Stimulated activated naive B cell treated with anti-CD40 and anti-IgM and Interleukin-4, amounts not matched to agents 10 μg/mL and 1 μg/mL and 100 μg/mL, for 72 hours (primary cell): Measurements from ENCODE around the gene OR8H1.

Experiments used
- ATAC-seq, 2 donors: fragments of 150-1000 bp; cut with Tn5 transposase; replicated peaks; 2 replicates each; pipeline ENCODE4 v1.10.0; 2021; ENCODE audit warnings: moderate library complexity in 1 of 2
- DNase-seq: peaks from one replicate; pipeline ENCODE4 v3.0.0; 2021
- H3K27ac Mint-ChIP-seq: one replicate; pipeline ENCODE4 v1.8.0; 2022; ENCODE audit warnings: mild to moderate bottlenecking, mixed read lengths
- H3K27me3 Mint-ChIP-seq, 2 donors: one replicate each; pipeline ENCODE4 v1.8.0; 2022; ENCODE audit warnings: mixed read lengths in 2 of 2
- H3K36me3 Mint-ChIP-seq, 2 donors: one replicate each; pipeline ENCODE4 v1.8.0; 2022; ENCODE audit warnings: mixed read lengths in 2 of 2, mild to moderate bottlenecking in 1 of 2
- H3K4me1 Mint-ChIP-seq, 2 donors: one replicate each; pipeline ENCODE4 v1.8.0; 2022; ENCODE audit warnings: mixed read lengths in 2 of 2, mild to moderate bottlenecking in 1 of 2
- H3K4me3 Mint-ChIP-seq, 2 donors: one replicate each; pipeline ENCODE4 v1.8.0; 2022; ENCODE audit warnings: mild to moderate bottlenecking in 2 of 2, mixed read lengths in 2 of 2, moderate library complexity in 1 of 2
- H3K9me3 Mint-ChIP-seq, 2 donors: one replicate each; pipeline ENCODE4 v1.8.0; 2022; ENCODE audit warnings: mixed read lengths in 2 of 2, mild to moderate bottlenecking in 1 of 2

OR8H1 gene

GRCh38 chr11:56292154-56292553 lies at the start of gene OR8H1:
OR8H1 (minus strand) TSS chr11:56292254; CDS start chr11:56291062, 1,192 bp downstream.
- Mint-ChIP-seq H3K9me3 (peaks cover 7 to 9% of the 10 kb centered on the region in 2 donors), H3K27me3 (no peaks in the 10 kb centered on the region), H3K36me3 (no peaks in the 10 kb centered on the region), H3K4me3 (no peak within 1 kb of the TSS), H3K4me1 (no peaks in the 10 kb centered on the region), H3K27ac (no peak within 1 kb of the TSS)
- no peak for DNase-seq
- no peak for ATAC-seq

- no peaks in the 10 kb centered on the region for H3K4me1 Mint-ChIP-seq
- no peak overlapping the region for H3K27ac Mint-ChIP-seq
Measured at GRCh38 chr11:56340289-56340688, 48.2 kb upstream of the OR8H1 start.

GRCh38 chr11:56333156-56333555 lies 41.1 kb upstream of the OR8H1 start:
- Mint-ChIP-seq H3K27ac (no peak overlapping the region), H3K27me3 (no peaks in the 10 kb centered on the region), H3K9me3 (peaks cover 0 to 3% of the 10 kb centered on the region in 2 donors), H3K4me3 (no peak overlapping the region), H3K4me1 (no peaks in the 10 kb centered on the region), H3K36me3 (no peaks in the 10 kb centered on the region)
- DNase-seq = no peak
- no peak for ATAC-seq

More at GRCh38 chr11:56340289-56340688, 48.2 kb upstream of the OR8H1 start:
- Mint-ChIP-seq H3K9me3 (peaks cover 4 to 10% of the 10 kb centered on the region in 2 donors), H3K4me3 (no peak overlapping the region), H3K36me3 (no peaks in the 10 kb centered on the region), H3K27me3 (no peaks in the 10 kb centered on the region)
- DNase-seq (no peak), ATAC-seq (no peak)

- no peak for DNase-seq
- Mint-ChIP-seq H3K9me3 (peaks cover 0 to 6% of the 10 kb centered on the region in 2 donors), H3K4me1 (no peaks in the 10 kb centered on the region), H3K4me3 (no peak overlapping the region), H3K36me3 (no peaks in the 10 kb centered on the region), H3K27me3 (no peaks in the 10 kb centered on the region), H3K27ac (no peak overlapping the region)
- no peak for ATAC-seq
Measured at GRCh38 chr11:56331861-56332491, 39.9 kb upstream of the OR8H1 start.

GRCh38 chr11:56314844-56315243 lies 22.8 kb upstream of the OR8H1 start, which contains the start of gene OR8K3:
OR8K3 (plus strand) TSS chr11:56315144; CDS start chr11:56318307, 3,163 bp downstream.
- ATAC-seq (no peak), DNase-seq (no peak)
- no peaks in the 10 kb centered on the region for H3K36me3 Mint-ChIP-seq
- no peak within 1 kb of the TSS for H3K4me3 Mint-ChIP-seq
- no peak within 1 kb of the TSS for H3K27ac Mint-ChIP-seq
- no peaks in the 10 kb centered on the region for H3K4me1 Mint-ChIP-seq
- peaks cover 4 to 5% of the 10 kb centered on the region in 2 donors for H3K9me3 Mint-ChIP-seq
- H3K27me3 Mint-ChIP-seq = no peaks in the 10 kb centered on the region

GRCh38 chr11:56307836-56308235 lies 15.8 kb upstream of the OR8H1 start:
- DNase-seq (no peak), ATAC-seq (no peak)
- Mint-ChIP-seq H3K4me1 (no peaks in the 10 kb centered on the region), H3K36me3 (no peaks in the 10 kb centered on the region), H3K4me3 (no peak overlapping the region), H3K27me3 (no peaks in the 10 kb centered on the region), H3K27ac (no peak overlapping the region), H3K9me3 (peaks cover 13 to 19% of the 10 kb centered on the region in 2 donors)

- ATAC-seq (no peak), DNase-seq (no peak)
- Mint-ChIP-seq H3K27me3 (no peaks in the 10 kb centered on the region), H3K36me3 (no peaks in the 10 kb centered on the region), H3K27ac (no peak overlapping the region), H3K9me3 (peaks cover 4 to 5% of the 10 kb centered on the region in 2 donors), H3K4me1 (no peaks in the 10 kb centered on the region), H3K4me3 (no peak overlapping the region)
Measured at GRCh38 chr11:56296898-56297297, 4.8 kb upstream of the OR8H1 start.

GRCh38 chr11:56273854-56274253 lies 18.2 kb downstream of the OR8H1 start, which contains the start of gene OR5T1:
OR5T1 (plus strand) TSS chr11:56274154; CDS start chr11:56275639, 1,485 bp downstream.
- Mint-ChIP-seq H3K27me3 (no peaks in the 10 kb centered on the region), H3K9me3 (peaks cover 11 to 15% of the 10 kb centered on the region in 2 donors), H3K4me1 (no peaks in the 10 kb centered on the region), H3K27ac (no peak within 1 kb of the TSS), H3K4me3 (no peak within 1 kb of the TSS), H3K36me3 (no peaks in the 10 kb centered on the region)
- DNase-seq (no peak), ATAC-seq (no peak)

GRCh38 chr11:56271092-56271491 lies 21.0 kb downstream of the OR8H1 start:
- no peaks in the 10 kb centered on the region for H3K4me1 Mint-ChIP-seq
- no peaks in the 10 kb centered on the region for H3K36me3 Mint-ChIP-seq
- peaks cover 12 to 22% of the 10 kb centered on the region in 2 donors for H3K9me3 Mint-ChIP-seq
- DNase-seq (no peak), ATAC-seq (no peak)
- H3K27me3 Mint-ChIP-seq = no peaks in the 10 kb centered on the region
- no peak overlapping the region for H3K27ac Mint-ChIP-seq
- H3K4me3 Mint-ChIP-seq = no peak overlapping the region

GRCh38 chr11:56251954-56252353 lies 40.1 kb downstream of the OR8H1 start, which contains the start of gene OR5T3:
OR5T3 (plus strand) TSS chr11:56252254; CDS start chr11:56252254, 0 bp downstream.
- Mint-ChIP-seq H3K9me3 (peaks cover 4 to 7% of the 10 kb centered on the region in 2 donors), H3K4me3 (no peak within 1 kb of the TSS), H3K27ac (no peak within 1 kb of the TSS), H3K36me3 (no peaks in the 10 kb centered on the region), H3K4me1 (no peaks in the 10 kb centered on the region), H3K27me3 (no peaks in the 10 kb centered on the region)
- no peak for ATAC-seq
- no peak for DNase-seq
